OCI-LY1 (cell line): Measurements from ENCODE around the gene RMND5B.
A peak's percentile ranks its signal among the peaks of the same experiment; 100 is the strongest.

Experiments used
- H2AFZ ChIP-seq: fragments of 200-600 bp; sonication (generic), shearing (Covaris generic); 2 replicates; pipeline ENCODE4 v1.6.0; 2014; ENCODE audit warnings: antibody characterized with exemption, mild to moderate bottlenecking, low read length
- H3F3A ChIP-seq: fragments of 200-600 bp; sonication (generic), shearing (Covaris generic); 2 replicates; pipeline ENCODE4 v1.6.0; 2014; ENCODE audit warnings: mild to moderate bottlenecking, antibody characterized with exemption, low read length, moderate library complexity; ENCODE audit not compliant: insufficient read depth
- H3K27ac ChIP-seq: fragments of 200-600 bp; sonication (generic); 2 replicates; pipeline ENCODE4 v1.5.1; 2014; ENCODE audit warnings: low read length, mixed run types, mild to moderate bottlenecking, low read depth; ENCODE audit not compliant: poor library complexity, severe bottlenecking
- H3K27me3 ChIP-seq: fragments of 200-600 bp; sonication (generic); 2 replicates; pipeline ENCODE4 v1.6.0; 2014; ENCODE audit warnings: antibody characterized with exemption, mild to moderate bottlenecking, low read length, moderate library complexity; ENCODE audit not compliant: insufficient read depth
- H3K36me3 ChIP-seq: fragments of 200-600 bp; sonication (generic); 2 replicates; pipeline ENCODE4 v1.6.1; 2014; ENCODE audit warnings: mild to moderate bottlenecking, antibody characterized with exemption, low read length, moderate library complexity, mixed read lengths; ENCODE audit not compliant: insufficient read depth
- H3K4me1 ChIP-seq: fragments of 200-600 bp; sonication (generic); 2 replicates; pipeline ENCODE4 v1.5.1; 2014; ENCODE audit warnings: mild to moderate bottlenecking, low read length, moderate library complexity; ENCODE audit not compliant: insufficient read depth, severe bottlenecking
- H3K4me2 ChIP-seq: fragments of 200-600 bp; sonication (generic), shearing (Covaris generic); 2 replicates; pipeline ENCODE4 v1.6.1; 2014; ENCODE audit warnings: low read length
- H3K4me3 ChIP-seq: fragments of 200-600 bp; sonication (generic); 2 replicates; pipeline ENCODE4 v1.5.1; 2014; ENCODE audit warnings: low read length, low read depth, mild to moderate bottlenecking, mixed read lengths; ENCODE audit not compliant: poor library complexity, severe bottlenecking
- H3K79me2 ChIP-seq: fragments of 200-600 bp; shearing (Covaris generic); 2 replicates; pipeline ENCODE4 v1.6.1; 2016; ENCODE audit warnings: mixed run types, low read length, mixed read lengths; ENCODE audit not compliant: insufficient read depth
- H3K9ac ChIP-seq: fragments of 200-600 bp; sonication (generic), shearing (Covaris generic); 2 replicates; pipeline ENCODE4 v1.6.1; 2014; ENCODE audit warnings: mild to moderate bottlenecking, low read length, mixed read lengths
- H3K9me2 ChIP-seq: fragments of 200-600 bp; sonication (generic), shearing (Covaris generic); 2 replicates; pipeline ENCODE4 v1.6.1; 2014; ENCODE audit warnings: low read depth, mild to moderate bottlenecking, low read length, mixed read lengths
- H3K9me3 ChIP-seq: fragments of 200-600 bp; shearing (Covaris generic); 2 replicates; pipeline ENCODE4 v1.6.1; 2014; ENCODE audit warnings: low read length, mixed read lengths
- H4K20me1 ChIP-seq: fragments of 200-600 bp; sonication (generic), shearing (Covaris generic); 2 replicates; pipeline ENCODE4 v1.6.0; 2016; ENCODE audit warnings: mild to moderate bottlenecking, low read length; ENCODE audit not compliant: insufficient read depth
- CTCF ChIP-seq: fragments of 200-600 bp; sonication (generic), shearing (Covaris generic); IDR thresholded peaks from 2 replicates; pipeline ENCODE4 v1.5.1; 2017; ENCODE audit warnings: mild to moderate bottlenecking, antibody characterized with exemption, low read length, moderate library complexity, mixed read lengths
- EZH2 ChIP-seq: fragments of 200-600 bp; sonication (generic), shearing (Covaris generic); IDR thresholded peaks from 2 replicates; pipeline ENCODE4 v1.8.0; 2017; ENCODE audit warnings: borderline replicate concordance, mixed run types, mild to moderate bottlenecking, antibody characterized with exemption, low read length, moderate library complexity, mixed read lengths

RMND5B gene

DNA sequence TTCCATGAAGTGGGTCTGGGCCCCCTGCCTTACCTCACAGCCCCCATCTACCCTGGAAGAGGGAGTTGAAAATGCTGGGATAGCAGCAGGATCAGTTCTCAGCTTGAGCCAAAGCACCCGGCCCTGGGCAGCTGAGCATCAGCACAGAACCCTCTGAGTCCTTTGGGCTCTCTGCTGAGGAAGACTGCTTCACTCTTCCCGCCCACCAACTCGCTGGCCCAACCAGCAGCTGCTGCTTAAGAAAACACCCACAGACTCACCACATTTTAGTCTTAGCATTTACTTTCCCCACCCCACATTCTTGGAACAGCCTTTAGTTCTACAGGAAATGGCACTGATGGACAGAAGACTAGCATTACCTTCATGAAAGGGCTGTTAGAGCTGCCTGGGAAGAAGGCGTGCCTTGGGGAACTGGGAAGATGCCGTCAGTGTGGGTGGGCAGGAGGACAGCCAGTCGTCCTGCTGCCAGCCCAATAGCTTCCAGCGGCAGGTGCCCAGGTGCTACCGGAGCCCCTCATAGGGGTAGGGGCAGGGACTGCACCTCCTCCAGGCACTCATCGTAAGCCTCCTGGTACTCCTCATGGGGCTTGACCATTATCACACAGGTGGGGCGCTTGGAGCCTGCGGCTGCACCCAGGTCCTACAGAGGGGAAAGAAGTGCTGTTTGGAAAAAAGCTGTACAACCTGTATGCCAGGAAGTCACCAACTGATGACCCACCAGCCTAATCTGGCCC is 18.6 kb downstream of the RMND5B start:
- Histone ChIP-seq H3K27me3 (no peaks in the 10 kb centered on the region), H3K79me2 (peaks cover 6% of the 10 kb centered on the region; the same call in 1 of the 2 replicates), H3F3A (no peaks in the 10 kb centered on the region), H3K36me3 (peaks cover 80% of the 10 kb centered on the region), H3K4me1 (peaks cover 14% of the 10 kb centered on the region), H4K20me1 (no peaks in the 10 kb centered on the region), H3K9me3 (no peaks in the 10 kb centered on the region), H2AFZ (no peak overlapping the region), H3K4me3 (no peak overlapping the region), H3K9me2 (no peaks in the 10 kb centered on the region), H3K4me2 (no peak overlapping the region), H3K27ac (no peak overlapping the region), H3K9ac (no peak overlapping the region)
- no peak for TF ChIP-seq CTCF
- no peak for TF ChIP-seq EZH2

DNA sequence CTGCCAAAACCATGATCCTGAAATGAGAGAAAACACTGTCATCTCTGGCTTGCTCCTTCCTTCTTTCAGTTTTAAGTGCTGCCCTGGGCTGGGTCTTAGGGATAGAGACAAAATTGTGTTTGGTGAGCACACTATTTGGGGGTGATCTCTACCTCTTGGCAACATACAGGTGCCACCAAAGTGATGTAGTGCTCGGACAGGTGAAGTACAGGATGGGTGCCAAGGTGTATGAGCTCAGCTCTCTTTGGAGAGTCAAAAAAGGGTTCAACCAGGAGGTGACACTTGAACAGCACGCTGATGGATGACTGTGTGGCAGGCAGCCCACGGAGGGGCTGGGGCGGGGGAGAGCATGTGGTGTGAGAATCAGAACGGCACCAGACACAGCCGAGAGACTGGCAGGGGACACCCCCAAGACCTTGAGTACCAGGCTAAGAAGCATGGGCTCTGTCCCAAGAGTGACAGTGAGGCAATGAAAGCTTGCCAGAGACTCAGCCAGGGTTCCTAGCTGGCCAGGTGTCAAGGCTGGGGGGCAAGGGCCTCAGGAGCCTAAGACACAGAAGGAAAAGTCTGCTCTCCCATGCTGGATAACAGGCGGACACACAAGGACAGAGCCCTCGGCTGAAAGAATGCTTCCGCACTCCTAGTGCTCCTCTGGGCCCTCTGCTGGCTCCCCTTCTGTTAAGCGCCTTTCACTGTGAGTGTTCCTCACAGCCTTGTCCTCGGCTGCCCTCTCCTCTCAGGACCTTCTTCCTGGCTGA is 20.3 kb downstream of the RMND5B start:
- H3K79me2 ChIP-seq, result peaks cover 6% of the 10 kb centered on the region; the same call in 1 of the 2 replicates
- no peak overlapping the region; the same call in 1 of the 2 replicates for H3K9ac ChIP-seq

More for the DNA sequence above, 20.3 kb downstream of the RMND5B start:
- Histone ChIP-seq H3F3A (no peaks in the 10 kb centered on the region), H3K4me3 (no peak overlapping the region), H4K20me1 (no peaks in the 10 kb centered on the region), H3K36me3 (peaks cover 67% of the 10 kb centered on the region), H3K9me3 (no peaks in the 10 kb centered on the region), H3K9me2 (no peaks in the 10 kb centered on the region), H3K27ac (no peak overlapping the region), H3K4me1 (peaks cover 29% of the 10 kb centered on the region), H3K27me3 (no peaks in the 10 kb centered on the region), H2AFZ (no peak overlapping the region), H3K4me2 (peak overlapping the region; percentile 85; the same call in 1 of the 2 replicates)
- TF ChIP-seq EZH2 (no peak), CTCF (peak; percentile 12; the same call in 1 of the 2 replicates)
